Activated CD4-positive, alpha-beta T cell treated with anti-CD3 and anti-CD28 coated beads for 48 hours (primary cell): Measurements from ENCODE around the gene ADAD2.

Experiments used
- DNase-seq: peaks from one replicate; pipeline ENCODE4 v3.0.0-alpha.2; 2020

The ADAD2 gene

DNA sequence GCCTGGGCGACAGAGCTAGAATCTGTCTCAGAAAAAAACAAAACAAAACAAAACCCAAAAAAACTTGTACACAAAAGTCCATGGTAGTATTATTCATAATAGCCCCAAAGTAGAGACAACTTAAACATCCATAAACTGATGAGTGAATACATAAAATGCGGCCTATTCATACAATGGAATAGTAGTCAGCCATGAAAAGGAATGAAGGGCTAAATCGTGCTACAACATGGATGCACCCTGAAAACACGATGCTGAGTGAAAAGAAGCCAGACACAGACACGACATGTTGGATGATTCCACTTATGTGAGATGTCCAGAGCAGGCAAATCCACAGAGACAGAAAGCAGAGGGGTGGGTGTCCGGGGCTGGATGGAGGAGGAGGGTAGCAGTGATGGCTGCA lies 36.6 kb downstream of the ADAD2 start:
- DNase-seq = no peak

DNA sequence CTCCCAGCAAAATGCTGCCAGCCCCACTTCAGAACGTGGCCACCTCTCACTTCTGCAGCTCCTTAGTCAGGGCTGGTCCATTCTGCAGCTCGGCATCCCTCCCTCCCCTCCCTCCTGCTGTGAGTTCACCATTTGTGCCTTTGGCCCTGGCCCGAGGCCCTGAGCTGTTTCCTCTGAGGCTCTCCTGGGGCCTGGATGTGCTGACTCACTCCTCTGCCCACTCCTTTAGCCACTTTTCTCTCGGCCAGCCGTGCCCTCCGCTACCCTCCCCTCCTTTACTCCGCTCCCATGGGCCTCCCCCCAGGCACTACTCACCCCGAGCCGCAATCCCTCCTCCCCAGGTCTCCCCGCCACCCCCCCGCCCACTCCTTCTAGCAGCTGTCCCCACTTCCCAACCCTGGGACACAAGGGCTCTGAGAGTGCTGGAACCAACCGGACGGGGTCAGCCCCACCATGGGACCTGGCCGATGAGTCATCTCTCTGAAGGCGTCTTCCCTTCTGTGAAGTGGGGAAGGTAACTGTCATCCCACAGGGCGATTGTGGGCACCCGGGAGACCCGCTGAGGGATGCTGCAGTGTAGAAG lies 37.4 kb downstream of the ADAD2 start:
- DNase-seq = no peak

DNA sequence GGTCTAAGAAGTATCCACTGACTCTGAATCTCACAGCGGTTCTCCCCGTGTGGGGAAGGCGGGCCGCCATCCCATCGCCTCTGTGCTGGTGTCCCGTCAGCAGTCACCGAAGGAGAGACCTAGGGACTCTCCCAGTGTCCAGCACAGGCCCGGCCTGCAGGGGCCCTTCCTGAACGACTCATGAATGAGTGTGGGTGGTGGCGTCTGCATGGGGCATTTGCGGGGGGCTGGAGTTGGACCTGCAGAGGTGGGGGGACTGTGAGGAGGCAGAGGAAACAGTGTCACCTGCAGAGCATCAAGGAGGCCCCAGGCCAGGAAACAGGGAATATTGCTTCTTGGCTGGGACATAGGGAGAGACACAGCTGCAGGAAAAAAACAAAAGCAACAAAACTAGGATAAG lies 38.5 kb downstream of the ADAD2 start:
- DNase-seq = no peak

DNA sequence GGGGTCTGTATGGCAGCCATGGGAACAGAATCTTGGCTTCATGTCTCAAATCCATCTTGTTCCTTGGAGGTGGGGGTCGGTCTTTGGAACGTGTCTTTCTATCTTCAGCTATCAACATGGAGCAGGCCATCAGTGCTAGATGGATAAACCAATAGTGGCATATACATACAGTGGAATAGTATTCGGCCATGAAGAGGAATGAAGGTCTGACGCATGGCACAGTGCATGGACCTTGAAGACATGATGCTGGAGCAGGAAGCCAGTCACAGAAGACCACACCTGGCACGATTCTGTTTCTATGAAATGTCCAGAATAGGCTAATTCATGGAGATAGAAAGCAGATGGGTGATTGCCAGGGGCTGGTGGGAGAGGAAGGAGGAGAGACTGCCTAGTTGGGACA lies 41.1 kb downstream of the ADAD2 start:
- no peak for DNase-seq

DNA sequence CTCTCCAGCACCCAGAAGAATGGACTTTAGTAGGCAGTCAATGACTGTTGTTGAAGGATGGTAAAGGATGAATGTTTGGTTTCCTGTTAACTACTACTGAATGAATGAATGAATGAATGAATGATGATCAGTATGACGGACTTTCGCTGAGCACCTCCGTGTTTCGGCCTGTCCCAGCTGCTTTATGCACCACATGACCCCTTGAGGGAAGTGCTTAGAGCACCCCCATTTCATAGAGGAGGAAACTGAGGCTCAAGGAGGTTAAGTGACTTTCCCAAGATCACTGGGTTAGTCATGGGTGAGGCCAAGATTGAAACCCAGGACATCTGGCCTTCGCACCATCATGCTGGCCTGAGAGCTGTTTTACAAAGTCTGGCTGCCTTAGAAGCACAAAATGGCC lies 42.0 kb downstream of the ADAD2 start:
- DNase-seq = no peak

DNA sequence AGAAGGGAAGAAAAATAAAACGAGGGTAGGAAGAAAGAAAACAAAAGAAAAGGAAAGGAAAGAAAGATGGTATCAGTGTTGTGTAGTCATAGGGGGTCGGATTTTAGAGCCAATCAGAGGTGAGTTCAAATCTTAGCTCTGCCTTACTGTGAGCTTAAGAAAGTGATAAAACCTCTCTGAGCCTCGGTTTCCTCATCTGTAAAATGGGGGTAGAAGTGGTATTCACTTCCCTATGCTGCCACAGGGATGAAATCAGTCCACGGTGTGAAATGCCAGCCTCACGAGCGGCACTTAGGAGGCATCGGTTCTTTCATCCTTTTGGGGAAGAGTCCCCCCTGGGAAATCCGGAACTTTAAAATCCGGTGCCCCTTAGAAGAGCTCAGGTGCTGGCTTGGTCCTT lies 42.8 kb downstream of the ADAD2 start:
- no peak for DNase-seq

DNA sequence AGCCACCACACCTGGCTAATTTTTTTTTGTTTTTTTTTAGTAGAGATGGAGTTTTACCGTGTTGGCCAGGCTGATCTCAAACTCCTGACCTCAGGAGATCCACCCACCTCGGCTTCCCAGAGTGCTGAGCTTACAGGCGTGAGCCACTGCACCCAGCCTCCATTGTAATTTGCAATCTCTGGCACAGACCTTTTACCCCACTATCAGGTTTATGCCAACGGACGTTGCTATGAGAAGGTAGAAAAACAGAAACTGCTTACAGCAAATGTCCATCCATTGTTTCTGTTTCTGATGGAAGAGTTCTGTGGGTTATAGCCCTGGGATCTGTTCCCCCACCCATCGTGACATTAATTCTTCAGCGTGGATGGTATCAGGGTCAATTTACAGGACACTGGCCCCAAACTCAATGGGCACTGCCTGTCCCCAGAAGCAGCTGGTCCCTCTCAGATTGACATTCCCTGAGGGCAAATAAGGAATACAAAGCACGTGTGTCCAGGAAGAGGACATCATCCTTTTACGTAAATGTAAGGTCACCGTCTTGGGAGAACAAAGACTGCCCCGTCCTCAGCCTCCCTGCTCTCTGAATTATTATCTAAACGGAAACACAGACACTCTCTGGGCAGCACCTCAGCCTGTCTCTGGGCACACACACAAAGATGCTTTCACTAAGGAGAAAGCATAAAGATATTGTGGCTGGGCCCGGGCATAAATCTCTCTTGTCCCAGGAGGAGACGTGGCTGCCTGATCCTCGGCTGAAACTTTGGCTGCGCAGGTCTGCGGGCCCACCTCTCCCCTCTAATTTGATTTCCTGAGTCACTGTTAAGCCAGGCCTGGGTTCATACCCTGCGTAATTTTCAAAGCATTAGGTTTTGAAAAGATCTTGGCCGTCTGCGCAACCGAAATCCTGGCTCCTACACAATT lies 43.6 kb downstream of the ADAD2 start:
- no peak for DNase-seq

DNA sequence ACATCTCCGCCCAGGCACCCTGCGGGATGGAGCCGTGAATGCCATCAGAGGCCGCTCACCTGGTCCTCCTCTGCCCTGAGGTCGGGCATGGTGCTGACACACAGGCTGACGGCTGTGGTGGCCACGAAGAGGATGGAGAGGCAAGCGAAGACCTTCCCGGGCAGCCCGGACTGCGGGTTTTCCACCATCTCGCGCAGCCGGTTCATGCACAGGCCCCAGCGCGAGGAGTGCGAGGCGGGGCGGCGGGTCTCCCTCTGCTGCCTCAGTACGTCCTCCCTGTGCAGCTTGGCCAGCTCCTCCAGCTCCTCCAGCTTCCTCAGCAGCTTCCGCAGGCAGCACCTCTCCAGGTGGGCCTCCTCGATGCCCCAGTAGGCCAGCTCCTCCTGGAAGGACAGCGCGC lies 45.7 kb downstream of the ADAD2 start:
- DNase-seq = no peak

DNA sequence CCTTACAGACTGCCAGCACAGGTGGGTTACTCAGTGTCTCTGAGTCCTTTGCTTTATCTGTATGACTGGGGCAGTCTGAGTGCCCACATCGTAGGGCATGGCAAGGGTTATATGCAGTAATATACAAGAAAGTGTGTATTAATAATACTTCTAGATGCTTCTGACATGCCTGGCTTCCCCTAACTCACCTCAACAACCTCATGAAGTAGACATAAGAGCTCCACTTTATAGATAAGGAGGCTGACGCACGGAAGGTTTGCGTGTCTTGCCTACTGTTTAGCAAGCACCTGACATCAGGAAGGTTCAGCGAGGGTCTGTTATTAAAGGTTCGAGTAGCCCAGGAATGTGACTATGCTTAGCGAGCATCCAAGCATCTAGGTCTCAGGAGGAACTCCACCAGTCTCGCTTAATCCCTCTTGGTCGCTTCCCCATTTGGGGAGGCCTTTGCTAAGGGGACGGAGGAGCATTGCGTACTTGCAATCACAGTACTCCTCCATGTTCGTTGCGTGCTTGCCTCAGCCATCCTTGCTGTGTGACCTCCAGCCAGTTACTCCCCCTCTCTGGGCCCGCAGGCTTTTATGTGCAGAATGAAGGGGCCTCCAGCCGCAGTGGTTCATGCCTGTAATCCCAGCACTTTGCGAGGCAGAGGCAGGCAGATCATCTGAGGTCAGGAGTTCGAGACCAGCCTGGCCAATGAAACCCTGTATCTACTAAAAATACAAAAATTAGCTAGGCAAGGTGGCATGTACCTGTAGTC lies 47.2 kb downstream of the ADAD2 start:
- no peak for DNase-seq

DNA sequence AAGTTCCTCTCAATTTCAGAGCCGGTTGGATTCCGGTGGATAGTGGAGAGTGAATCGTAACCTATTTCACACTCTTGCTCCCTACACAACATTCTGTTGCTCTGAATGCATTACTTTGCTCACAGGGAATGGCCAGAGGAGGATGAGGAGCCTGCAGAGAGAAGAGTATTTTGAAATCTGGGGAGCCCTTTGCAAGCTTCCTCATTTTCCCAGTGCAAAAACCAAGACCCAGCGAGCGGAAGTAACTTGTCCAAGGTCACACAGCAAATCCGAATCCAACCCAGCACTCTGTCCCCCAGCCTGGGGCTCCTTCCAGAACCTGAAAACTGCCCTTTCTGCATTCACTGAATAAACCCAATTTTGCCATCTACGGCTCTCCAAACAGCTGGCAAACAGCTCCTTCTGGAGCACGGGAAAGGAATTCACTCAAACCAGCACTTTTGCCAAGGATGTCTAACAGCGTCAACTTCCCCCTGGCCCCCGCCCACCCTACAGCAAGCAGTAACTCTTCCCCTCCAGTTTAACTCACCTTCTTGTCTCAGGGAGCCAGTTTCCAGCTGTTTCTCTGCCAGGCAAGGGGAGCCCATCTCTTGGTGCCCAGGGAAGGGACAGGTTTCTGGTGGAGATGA lies 48.3 kb downstream of the ADAD2 start:
- DNase-seq = no peak

DNA sequence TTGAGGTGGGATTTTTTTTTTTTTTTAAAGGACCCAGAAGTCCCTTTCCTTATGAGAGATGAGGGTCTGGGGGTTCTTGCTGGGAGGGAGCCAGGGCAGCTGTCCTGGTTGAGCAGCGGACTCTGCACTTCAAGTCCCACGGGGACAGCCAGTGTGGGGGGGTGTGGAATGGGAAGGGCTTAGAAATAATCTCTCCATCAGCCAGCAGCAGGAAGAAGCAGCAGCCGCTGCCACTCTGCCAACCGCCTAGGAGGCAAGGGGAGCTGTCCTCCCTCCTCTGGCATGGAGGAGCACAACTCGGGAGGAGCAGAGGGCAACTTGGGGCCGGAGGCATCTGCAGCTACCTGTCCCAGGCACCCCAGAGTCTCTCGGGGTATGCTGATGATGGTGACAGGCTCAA lies 49.0 kb downstream of the ADAD2 start, which contains the start of gene KCNG4:
KCNG4 (minus strand) TSS at position 104 of the 400 bp plus-strand sequence. CDS start 2,527 bp downstream, outside the sequence.
- no peak for DNase-seq

DNA sequence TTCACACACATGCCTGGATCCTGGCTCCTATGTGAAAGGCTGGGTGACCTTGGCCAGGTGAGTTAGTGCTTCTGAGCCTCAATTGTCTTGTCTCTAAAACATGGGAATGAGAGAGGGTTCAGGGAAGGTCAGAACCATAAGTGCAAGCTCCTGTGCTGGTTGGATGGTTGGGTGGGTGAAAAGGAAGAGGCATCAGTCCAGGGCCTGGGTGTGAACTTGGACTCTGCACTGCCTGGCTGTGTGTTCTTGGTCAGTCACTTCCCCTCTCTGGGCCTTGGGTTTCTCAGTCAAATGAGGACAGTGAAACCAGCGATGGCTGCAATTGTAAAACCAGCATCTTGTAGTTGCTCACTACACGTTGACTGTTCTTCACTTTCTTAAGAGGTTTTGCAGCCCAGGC lies 49.5 kb downstream of the ADAD2 start:
- no peak for DNase-seq

DNA sequence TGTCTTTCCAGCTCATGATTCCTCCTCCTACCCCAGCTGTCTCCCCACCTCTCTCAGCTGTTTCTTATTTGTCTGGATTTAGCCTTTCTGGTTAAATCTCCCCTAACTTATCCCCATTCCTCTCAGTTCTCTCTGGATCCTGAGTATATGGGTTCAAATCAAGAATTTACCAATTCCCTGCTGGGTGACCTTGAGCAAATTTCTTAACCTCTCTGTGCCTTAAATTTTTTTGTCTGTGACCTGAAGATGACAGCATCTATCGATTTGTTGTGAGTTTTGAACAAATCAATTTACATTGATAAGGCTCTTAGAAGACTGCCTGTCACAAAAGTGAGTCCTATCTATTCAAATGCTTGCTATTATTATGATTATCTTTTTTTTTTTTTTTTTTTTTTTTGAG lies 50.8 kb downstream of the ADAD2 start:
- DNase-seq = no peak

DNA sequence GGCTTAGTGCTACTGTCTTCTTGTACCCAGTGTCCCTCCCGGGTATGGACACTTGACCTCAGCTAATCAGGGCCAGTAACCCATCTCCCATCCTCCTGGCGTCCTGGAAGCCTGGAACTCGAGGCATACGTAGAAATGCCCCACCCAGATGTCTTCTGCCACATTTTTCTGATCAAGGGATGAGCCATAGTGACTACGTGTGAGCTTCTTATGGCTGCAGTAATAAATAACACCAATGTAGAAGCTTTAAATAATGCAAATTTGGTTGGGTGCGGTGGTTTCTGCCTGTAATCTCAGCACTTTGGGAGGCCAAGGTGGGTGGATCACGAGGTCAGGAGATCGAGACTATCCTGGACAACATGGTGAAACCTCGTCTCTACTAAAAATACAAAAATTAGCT lies 51.9 kb downstream of the ADAD2 start:
- DNase-seq = no peak

DNA sequence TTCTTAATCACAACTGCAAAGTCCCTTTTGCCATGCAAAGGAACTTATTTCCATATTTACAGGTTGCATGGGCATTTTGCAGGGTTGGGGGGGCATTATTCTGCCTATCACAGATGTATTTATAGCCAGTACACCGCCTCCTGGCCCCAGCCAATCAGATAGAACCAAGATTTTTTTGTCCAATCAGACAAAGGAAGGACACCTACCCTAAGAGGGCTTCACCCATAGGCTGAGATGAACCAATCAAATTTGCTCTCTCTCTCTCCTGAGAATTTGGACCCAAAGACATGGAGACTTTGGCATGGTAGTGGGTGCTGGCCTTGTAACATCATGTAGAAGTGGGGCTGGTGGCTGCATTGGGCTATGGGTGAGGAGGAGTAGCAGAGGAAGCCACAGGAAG lies 52.8 kb downstream of the ADAD2 start:
- no peak for DNase-seq

DNA sequence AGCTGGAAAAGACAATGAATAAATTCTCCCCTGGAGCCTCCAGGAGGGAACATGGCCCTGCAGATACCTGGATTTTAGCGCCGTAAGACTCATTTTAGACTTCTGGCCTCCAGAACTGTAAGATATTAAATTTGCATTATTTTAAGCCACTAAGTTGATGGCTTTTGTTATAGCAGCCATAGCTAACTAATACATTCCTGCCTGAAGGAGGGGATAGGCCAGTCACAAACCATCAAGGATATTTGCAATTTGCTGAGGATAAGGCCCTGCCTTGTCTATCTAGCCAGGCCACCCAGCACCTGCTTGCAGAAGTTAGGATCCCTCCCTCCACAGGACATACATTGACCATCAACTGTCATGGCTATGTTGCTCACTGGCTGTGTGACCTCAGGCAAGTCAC lies 53.8 kb downstream of the ADAD2 start:
- no peak for DNase-seq

DNA sequence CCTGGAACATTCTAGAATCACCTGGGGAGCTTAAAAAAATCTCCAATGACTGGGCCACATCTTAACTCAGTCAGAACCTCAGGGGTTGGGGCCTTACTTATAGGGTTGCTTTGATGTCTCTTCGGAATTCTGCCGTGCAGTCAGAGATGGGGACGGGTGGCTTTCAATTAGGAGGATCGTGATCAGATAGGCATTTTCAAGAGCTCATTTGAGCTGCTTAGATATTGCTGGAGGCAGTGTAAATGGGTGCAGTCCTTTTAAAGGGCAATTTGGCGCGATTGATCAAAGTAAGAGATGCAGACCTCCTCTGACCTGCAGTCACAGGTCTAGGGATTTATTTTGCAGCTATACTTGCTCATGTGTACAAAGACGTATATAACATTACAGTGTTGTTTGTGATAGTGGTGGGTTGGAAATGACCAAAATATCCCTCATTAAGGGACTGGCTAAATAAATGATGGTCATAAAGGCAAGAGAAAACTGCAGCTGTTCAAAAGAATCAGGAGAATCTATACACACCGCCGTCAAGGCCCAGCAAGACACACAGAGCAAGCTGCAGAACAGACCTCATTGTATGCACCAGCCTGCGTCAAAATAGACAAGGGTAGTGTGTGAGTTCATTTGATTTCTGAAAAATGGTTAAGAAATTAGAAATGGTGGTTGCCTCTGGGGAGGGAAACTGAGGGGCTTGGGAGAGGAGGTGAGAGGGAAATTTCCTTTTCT lies 55.2 kb downstream of the ADAD2 start:
- no peak for DNase-seq

DNA sequence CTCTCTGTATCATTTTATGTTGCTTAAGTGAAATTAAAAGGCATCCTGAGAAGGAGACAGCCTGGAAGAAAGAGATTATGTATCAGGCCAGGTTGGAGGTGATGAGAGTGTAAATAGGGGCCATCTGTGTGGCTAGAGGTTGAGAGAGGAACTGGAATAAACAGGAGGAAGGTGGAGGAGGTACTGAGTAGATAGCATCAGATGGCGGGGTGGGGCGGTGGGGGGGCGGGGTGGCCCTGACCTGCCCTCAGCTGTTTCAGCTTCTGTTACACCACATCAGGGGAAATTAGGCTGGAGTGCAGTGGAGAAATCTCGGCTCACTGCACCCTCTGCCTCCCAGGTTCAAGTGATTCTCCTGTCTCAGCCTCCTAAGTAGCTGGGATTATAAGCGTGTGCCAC lies 55.7 kb downstream of the ADAD2 start:
- DNase-seq = no peak
